ENCODE measurements around the gene OR10A3.
A peak's percentile ranks its signal among the peaks of the same experiment; 100 is the strongest.
"Not testable (repeated sequence)": the region's sequence is repeated elsewhere in the genome, so short reads cannot be mapped to it uniquely, and the experiment has no call there.

Gene OR10A3

DNA sequence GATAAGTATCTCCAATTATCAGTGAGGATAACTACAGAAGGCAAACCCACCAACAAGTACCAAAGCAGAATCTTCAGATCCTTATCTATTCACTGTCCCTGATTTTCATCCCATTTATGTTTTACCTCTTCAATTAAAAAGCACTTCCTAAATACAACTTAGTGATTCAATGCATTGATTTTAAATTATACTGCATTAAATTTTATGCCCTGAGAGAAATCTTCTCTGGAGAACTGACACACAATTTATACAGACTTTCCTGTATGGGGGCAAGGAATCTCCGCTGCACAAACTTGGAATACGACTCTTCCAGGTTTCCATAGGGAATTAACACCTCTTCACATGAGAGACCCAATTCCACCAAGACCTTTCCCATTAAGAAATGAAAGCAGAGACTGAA is at the start of gene OR10A3:
Gene OR10A3, minus strand, starts transcription at position 101 of the 400 bp plus-strand sequence. CDS start 2,188 bp downstream, outside the sequence.
- DNase-seq: no peak

DNA sequence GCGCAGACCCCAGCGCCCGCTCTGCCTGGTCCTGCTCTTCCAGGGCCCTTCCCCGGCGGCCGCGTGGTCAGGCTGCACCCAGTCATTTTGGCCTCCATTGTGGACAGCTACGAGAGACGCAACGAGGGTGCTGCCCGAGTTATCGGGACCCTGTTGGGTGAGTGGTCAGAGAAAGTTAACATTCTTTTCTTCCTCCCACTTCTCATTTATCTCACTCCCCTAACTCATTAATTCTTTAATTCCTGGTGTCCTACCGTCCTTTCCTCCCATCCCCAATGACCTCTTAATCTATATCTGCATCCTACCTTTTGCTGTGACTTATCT is 46.0 kb upstream of the OR10A3 start:
- DNase-seq: not testable (repeated sequence)

- peak; percentile 84 for DNase-seq
Measured at GRCh38 chr11:7986768-7987559, 45.5 kb upstream of the OR10A3 start, which contains the start of gene EIF3F. EIF3F (plus strand) TSS chr11:7987337; CDS start chr11:7987353, 16 bp downstream.

GRCh38 chr11:7983832-7984590 is 42.5 kb upstream of the OR10A3 start:
- DNase-seq: no peak

DNA sequence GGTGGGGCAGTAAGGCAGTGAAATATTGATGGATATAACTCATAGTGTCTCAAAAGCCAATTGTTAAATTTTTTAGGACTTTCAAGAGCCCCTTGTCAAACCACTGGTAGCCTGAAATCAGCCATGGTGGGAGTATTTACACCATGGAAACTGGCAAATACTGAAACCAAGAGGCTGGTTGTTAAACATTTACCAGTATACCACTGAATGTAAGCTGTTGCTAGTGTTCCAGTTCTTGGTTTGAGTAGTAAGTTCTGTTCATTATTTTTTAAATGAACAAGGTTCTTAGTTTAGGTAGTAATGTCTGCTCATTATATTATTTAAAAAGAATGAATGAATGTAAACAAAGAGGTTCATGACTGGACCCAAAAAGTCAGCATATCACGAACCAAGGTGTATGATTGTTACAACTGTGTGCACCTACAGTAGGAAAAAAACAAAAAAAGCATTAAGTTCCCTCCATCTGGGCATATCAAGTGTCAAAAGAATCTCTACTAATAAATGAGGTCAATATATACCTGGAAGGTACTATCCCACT is 41.1 kb upstream of the OR10A3 start:
- no peak for DNase-seq

- no peak for DNase-seq
Measured at GRCh38 chr11:7981619-7982157, 40.2 kb upstream of the OR10A3 start.

GRCh38 chr11:7977232-7977917 is 35.9 kb upstream of the OR10A3 start:
- no peak for DNase-seq

- no peak for DNase-seq
Measured at GRCh38 chr11:7974668-7975067, 33.2 kb upstream of the OR10A3 start.

DNA sequence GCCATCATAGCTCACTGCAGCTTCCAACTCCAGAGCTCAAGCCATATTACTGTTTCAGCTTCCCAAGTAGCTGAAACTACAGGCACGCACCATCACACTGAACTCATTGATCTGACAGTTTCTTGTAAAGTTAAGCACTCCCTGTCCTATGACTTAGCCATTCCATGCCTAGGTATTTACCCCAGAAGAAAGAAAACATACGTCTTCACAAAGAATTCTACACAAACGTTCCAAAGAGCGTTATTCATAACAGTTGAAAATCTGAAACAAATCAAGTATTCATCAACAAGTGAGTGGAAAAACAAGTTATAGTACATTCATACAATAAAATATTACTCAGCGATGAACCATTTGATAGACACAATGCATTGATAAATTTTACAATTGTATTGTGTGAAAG is 31.5 kb upstream of the OR10A3 start:
- no peak for DNase-seq

- DNase-seq: no peak
Measured at GRCh38 chr11:7971846-7972245, 30.3 kb upstream of the OR10A3 start.

DNA sequence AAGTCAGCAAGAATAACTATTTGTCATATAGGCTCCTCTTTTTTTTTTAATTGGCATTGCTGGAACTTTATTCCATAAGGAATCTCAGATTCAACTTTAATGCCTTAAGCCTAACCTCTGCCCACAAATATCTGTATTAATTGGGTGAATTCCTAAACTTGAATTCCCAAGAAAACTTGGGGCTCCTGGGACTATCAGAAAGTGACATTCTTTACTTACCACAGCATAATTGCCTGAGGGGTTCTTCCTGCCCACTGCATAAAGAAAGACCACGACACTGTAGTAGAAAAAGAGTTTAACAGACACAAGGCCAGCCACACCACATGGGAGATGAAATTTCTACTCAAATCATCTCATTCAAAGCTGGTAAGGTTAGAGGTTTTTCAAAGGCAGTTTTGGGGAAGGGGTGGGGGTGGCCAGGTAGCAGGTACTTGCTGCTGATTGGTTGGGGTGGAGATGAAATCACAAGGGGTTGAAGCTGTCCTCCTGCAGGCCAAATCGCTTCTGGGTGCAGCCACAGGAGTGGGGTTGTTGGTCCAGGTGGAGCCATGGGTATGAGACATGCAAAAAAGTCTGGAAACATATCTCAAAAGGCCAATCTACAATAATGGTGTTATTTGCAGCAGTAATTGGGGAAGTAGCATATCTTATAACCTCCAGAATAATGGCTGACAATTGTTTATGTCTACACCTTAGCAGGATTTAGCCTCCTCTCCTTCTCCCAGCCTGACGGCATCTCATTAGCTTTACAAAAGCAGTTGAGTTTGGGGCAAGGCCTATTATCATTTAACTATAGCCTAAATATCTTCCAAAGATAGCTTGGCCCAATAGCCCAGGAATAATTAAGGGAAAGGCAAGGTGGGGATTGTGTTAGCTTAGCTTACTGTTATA is 28.5 kb upstream of the OR10A3 start:
- no peak for DNase-seq

GRCh38 chr11:7968686-7969085 is 27.2 kb upstream of the OR10A3 start:
- no peak for DNase-seq

DNA sequence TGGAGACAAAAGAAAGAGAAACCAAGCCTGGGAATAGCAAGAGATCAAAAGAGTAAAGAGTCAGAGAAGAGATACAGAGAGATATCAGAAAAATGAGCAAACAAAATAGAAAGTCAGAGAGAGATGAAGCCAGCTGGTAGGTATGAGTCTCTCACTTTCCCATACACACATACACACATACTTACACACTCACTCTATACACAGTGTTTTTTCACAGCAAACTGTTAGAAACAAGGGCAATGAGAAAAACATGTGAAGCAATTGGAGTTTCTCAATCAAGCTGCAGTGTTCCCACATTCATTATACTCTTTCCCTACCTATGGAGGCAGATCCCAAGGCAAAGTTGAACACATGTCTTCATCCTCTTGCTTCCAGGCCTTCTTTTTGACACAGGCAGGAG is 26.3 kb upstream of the OR10A3 start:
- DNase-seq: no peak

GRCh38 chr11:7967097-7967496 is 25.6 kb upstream of the OR10A3 start:
- DNase-seq: no peak

DNA sequence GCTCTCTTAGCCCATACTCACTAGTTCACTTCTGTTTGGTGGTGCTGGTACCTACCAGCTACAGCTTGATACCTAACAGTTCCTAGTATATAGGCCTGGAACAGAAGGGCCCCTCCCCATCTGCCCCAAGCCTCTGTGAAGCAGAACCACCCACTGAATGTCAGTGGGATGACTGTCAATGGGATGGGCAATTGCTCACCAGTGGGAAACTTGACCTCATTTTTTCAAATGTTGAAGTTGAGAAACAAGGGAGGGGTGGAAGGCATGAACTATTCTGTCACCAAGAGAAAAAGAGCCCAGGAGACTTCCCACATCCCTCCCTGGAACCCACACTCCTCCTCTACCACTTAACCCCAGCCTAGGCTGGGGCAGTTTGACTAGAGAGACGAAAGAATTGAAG is 23.9 kb upstream of the OR10A3 start, which contains the start of gene NLRP10:
Gene NLRP10, minus strand, starts transcription at position 62 of the 400 bp plus-strand sequence. CDS start 1,952 bp downstream, outside the sequence.
- DNase-seq: no peak

- no peak for DNase-seq
Measured at GRCh38 chr11:7964873-7965272, 23.4 kb upstream of the OR10A3 start.

GRCh38 chr11:7964261-7964660 is 22.8 kb upstream of the OR10A3 start:
- DNase-seq: no peak

DNA sequence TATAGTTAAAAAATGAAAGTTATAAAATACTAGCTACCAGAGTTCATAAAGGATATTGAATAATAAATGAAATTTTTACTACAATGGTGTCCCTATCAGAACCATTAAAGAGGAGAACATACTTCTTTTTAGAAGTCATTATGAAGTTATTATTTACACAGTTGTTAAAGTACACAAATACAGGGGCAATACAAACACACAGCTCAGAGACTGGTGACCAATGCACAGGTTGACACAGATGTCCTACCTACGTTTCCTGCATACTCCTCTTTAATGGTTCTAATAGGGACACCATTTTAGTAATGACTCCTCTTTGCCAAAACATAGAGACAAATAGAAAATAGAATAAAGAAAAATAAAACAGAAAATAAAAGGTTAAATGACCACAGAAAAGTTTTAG is 13.7 kb upstream of the OR10A3 start:
- no peak for DNase-seq

DNA sequence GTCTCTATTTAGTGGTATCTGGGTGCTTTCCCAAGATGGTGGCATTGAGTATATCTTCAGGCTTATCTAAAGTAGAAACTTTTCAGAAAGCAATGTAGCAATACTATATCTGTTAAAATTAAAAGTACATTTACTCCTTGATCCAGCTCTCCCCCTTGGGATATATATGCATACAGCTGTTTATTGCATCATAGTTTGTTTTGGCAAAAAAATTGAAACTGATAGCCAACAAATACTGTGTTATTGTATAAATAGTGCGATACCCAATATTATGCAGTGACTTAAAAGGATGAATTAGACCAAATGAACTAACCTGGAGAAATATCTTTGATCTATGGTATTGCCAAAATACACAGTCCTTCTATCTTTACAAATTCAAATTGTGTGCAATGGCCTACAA is 8.4 kb upstream of the OR10A3 start:
- no peak for DNase-seq

DNA sequence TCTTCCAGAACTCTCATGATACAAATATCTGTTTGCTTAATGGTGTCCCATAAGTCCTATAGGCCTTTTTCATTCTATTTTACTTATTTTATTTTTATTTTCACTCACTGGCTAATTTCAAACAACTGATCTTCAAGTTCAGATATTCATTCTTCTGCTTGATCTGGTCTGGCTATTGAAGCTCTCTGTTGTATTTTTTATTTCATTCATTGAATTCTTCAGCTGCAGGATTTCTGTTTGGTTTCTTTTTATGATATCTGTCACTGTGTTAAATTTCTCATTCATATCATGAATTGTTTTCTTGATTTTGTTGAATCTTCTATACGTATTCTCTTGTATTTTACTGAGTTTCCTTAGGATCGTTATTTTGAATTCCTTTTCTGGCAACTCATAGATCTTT is 2.6 kb upstream of the OR10A3 start:
- DNase-seq: no peak

GRCh38 chr11:7941146-7941545 is 362 bp downstream of the OR10A3 start:
- DNase-seq: no peak

- no peak for DNase-seq
Measured at GRCh38 chr11:7936615-7937014, 4.9 kb downstream of the OR10A3 start.
